GM12892 (cell line): ENCODE measurements around the gene PPP1R7.

Experiments
- DNase-seq: peaks from one replicate; pipeline ENCODE4 v3.0.0; 2011; ENCODE audit not compliant: insufficient read length
- FAIRE-seq: peaks from 2 replicates; lab custom pipeline; 2011; peaks lifted over from hg19 to GRCh38; lab: Jason Lieb, UNC
- POLR2A ChIP-seq: IDR thresholded peaks from 2 replicates; pipeline ENCODE4 v1.6.1; 2011; ENCODE audit warnings: low read depth, low read length, control low read depth
- POLR2AphosphoS5 ChIP-seq: IDR thresholded peaks from 2 replicates; pipeline ENCODE4 v1.6.1; 2011; ENCODE audit warnings: low read depth, low read length, control low read depth
- TAF1 ChIP-seq: IDR thresholded peaks from 2 replicates; pipeline ENCODE4 v1.6.1; 2011; ENCODE audit warnings: low read depth, mild to moderate bottlenecking, control low read depth, low read length, borderline replicate concordance

The PPP1R7 gene

DNA sequence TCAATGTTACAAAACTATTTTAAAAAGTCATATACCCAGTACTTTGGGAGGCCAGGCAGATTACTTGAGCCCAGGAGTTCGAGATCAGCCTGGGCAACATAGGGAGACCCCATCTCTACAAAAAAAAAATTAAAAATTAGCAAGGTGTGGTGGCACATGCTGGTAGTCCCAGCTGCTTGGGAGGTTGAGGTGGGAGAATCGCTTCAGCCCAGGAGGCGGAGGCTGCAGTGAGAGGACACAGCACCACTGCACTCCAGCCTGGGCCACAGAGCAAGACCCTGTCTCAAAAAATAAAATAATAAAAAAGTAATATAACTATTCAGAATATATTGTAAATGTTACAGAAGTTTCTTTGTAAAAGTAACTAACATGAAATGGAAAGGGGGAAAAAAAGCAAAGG lies 2.9 kb upstream of the PPP1R7 start:
- DNase-seq (no peak), FAIRE-seq (no peak)
- TF ChIP-seq TAF1 = no peak
- TF ChIP-seq POLR2AphosphoS5 = no peak
- TF ChIP-seq POLR2A = no peak

DNA sequence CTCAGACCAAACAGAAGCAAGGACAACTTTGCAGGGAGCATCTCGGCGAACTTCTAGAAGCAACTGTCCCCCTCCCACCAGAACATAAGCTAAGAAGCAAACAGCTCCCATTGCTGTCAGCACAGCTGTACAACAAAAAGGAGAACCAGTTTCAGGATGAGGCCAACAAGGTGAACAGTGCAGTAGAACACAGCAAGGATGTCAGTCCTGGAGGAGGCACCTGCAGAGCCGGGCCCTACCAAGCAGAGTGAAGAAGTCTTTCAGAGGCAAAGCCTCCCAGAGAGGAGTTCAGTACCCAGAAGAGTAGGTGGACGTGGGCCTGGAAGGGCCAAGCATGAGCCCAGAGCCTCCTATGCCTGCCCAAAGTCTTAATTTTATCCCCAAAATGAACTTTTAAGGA lies 2.0 kb upstream of the PPP1R7 start:
- DNase-seq (no peak), FAIRE-seq (peak; percentile 84)
- TF ChIP-seq POLR2A (no peak), TAF1 (no peak), POLR2AphosphoS5 (no peak)

DNA sequence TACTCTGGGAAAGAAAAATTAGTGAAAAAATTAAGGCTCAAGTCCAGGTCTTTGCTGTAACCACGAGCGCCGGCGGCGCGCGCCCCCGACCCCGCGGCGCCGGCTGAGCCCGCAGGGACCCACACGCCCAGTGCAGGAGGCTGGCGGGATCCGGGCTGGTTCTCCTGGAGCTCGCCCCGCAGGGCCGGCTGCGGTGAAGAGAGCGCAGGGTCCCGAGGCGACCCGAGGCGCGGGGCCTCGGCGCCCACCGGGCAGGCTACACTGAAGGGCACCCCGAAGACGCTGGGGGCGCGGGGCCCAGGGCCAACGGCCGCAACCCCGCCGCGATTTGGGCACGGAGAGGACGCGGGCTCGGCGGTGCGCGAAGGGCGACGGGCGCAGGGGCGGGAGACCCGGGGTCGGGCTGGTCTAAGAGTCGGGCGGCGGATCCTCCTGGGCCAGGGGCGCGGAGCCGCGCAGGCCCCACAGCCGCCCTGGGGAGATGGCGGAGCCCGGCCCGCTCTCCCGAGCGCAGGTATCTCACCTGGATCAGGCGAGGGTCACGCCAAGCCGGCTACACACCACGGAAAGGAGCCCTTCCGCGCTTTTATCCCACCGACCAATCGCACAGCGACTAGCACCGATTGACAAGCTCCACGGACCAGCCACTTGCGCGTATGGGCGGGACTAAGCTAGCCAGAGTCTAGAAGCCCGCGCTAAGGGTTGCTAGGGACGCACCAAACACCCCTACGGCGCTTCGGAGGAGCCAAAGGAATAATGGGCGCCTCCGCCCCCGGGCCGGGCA lies 1.2 kb upstream of the PPP1R7 start, which contains the start of gene PASK:
Gene PASK (minus strand): TSS at position 582 of the 784 bp plus-strand sequence. CDS start 6,440 bp downstream, outside the sequence.
- TF ChIP-seq TAF1 = no peak
- peak; percentile 52; the same call in 1 of the 2 replicates for TF ChIP-seq POLR2A
- 0 out of 2 replicates have a peak, but pooled peaks have one; percentile 30 for TF ChIP-seq POLR2AphosphoS5
- DNase-seq = peak; percentile 84
- peak; percentile 97 for FAIRE-seq

DNA sequence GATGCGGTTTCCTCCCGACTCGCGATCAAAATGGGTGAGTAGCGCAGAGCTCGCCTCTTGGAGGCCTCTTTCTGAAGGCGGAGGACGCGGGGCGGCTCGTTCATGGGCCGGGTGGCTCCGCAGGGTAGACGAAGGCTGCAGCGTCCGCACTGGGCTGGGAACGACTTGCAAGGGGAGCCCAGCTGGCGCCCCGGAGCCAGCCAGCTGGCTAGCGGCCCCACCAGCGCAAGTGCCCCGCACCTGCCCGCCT lies 667 bp upstream of the PPP1R7 start:
- TF ChIP-seq POLR2A = no peak
- TF ChIP-seq POLR2AphosphoS5 = no peak
- TF ChIP-seq TAF1 = no peak
- DNase-seq = no peak
- FAIRE-seq = no peak

DNA sequence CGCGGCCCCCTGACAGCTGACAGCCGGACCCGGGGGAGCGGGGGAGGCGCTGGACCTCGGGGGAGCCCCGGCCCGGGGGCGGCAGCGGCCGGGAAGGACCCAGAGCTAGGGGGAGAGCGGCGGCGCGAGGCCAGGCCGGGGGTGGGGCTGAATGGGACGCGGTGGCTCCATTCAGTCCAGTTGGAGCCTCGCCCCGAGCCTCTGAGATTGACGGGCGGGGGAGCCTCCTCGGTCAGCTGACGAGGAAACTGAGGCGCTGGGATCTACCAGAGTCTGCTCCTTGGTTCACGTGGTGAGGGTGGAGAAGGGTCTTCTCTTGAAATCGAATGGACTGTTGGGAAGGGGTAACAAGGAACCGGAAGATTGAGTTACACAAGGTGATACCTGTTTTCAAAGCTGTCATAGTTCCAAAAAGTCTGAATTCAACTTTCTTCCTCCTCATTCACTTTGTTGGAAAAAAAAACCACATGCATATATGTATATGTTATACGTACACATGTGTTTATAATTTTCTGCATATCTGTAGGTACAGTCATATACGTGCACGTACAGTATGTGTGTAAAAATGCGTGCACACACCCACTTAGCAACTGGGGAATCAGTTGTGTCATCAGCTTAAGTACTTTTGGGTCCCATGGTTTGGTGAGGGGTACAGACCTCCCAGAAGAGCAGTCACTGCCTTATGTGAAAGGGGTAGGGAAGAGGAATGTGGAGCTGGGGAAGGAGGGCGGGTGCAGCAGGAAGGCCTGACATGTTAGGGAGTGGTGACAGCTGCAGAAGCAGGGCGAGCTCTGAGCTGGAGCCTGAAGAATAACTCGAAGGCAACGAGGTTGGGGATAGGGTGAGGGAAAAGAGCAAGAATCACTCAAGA lies 628 bp downstream of the PPP1R7 start:
- DNase-seq = no peak
- peak; percentile 66 for FAIRE-seq
- TF ChIP-seq POLR2A = no peak
- TF ChIP-seq POLR2AphosphoS5 = no peak
- no peak for TF ChIP-seq TAF1

DNA sequence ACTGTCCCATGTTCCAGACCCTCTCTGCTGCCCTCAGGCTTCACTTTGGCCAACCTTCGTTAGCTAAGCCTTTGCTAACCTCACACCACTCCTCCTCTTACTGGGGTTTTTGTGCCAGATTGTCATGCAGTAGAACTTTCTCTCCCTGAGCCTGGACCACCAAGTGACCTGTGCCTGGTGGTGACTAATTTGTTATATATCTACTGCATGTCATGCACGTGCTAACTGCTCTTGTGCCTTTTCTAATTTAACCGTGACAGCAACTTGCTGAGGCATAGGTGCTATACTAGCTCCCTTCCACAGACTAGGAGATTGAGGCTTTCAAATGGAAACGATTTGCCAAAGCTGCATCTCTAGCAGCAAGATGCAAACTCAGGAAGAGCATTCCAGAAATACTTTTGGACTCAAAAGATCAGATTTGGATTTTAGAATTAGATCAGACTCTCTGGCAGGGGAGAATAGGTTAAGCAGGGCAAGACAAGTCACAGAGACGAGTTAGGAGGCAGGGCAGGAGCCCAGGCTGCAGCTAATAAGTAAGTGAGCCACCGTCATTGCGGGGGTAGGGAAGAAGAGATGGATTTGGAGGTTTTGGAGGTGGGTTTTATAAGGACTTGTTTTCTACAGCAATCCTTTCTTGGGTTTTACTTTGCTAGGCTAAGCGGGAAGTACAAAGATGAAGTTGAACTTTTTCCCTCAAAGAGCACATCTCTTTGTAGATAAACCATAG lies 1.8 kb downstream of the PPP1R7 start:
- FAIRE-seq = no peak
- DNase-seq = no peak
- TF ChIP-seq POLR2A = no peak
- no peak for TF ChIP-seq POLR2AphosphoS5
- TF ChIP-seq TAF1 = no peak

DNA sequence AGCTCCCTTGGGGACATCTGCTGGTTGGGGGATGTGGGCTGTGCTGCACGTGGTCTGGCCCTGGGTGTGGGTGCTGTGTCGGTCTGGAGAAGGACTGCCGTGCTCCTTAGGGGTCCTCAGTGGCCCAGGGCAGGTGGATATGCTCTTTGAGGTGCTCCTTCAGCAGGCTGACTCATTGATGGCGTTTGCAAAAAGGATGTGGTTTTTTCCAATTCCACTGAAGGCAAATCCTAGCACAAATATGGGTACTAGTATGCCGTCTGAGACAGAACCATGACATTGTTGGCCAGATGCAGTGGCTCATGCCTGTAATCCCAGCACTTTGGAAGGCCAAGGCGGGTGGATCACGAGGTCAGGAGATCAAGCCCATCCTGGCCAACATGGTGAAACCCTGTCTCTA lies 3.3 kb downstream of the PPP1R7 start:
- FAIRE-seq (no peak), DNase-seq (no peak)
- TF ChIP-seq POLR2AphosphoS5 (no peak), POLR2A (no peak), TAF1 (no peak)

DNA sequence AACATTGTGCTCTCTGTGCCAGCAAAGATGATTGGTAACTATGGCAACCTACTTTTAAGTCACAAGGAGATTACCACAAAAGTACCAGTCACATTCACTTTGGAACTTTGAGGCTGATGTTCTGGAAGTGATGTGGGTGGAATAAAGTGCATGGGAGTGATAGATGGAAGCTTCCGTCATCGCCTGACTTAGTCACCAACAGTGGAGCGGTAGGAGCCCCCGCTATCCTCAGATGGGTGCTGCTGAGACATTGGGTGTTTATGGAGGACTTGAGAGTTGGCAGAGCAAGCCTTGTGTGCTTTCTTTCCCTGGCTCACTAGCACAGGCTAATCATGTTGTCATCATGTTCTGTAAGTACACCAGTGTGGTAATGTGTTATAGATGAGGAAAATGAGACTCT lies 4.6 kb downstream of the PPP1R7 start:
- DNase-seq (no peak), FAIRE-seq (no peak)
- no peak for TF ChIP-seq POLR2AphosphoS5
- TF ChIP-seq TAF1 = no peak
- TF ChIP-seq POLR2A = no peak

DNA sequence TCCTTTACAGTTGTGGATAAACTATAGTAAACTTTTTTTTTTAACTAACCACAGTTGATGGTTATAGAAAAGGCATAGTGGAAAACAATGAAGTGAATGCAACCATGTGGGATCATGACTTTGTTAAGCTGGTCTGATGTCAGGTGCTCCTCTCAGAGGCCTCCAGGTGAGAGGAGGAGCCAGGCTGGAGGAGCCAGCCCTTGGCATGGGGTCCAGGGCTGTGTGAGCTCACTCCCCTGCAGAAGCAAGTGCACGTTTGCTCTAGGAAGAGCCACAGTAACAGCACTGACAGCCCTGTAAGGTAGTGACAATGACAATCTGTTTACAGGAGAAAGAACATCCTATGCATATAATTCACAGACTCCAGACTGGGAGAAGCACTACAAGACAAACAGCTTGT lies 5.7 kb downstream of the PPP1R7 start:
- FAIRE-seq = no peak
- TF ChIP-seq POLR2AphosphoS5 = no peak
- no peak for TF ChIP-seq TAF1
- no peak for TF ChIP-seq POLR2A
- no peak for DNase-seq

DNA sequence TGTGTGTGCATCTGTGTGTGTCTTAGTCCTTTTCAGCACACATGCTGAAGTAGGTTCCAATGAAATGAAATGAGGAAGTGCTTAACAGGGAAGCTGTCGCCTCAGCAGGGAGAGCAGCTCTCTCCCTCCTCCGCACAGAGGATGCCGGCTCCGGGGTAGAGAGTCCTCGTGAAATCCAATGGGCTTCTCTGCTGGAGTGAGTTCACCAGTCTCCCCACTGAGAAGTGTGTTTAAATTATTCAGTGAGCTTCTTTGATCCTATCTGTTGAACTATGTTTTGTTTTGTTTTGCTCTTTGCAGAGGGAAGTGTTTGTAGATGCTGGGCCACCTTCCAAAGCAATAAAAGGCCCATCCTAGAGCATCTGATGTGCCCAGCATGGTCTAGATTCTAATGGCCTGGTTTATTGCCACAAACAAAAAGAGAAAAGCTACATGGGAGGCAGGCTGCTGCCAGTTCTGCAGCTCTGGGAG lies 6.7 kb downstream of the PPP1R7 start:
- DNase-seq (no peak), FAIRE-seq (no peak)

DNA sequence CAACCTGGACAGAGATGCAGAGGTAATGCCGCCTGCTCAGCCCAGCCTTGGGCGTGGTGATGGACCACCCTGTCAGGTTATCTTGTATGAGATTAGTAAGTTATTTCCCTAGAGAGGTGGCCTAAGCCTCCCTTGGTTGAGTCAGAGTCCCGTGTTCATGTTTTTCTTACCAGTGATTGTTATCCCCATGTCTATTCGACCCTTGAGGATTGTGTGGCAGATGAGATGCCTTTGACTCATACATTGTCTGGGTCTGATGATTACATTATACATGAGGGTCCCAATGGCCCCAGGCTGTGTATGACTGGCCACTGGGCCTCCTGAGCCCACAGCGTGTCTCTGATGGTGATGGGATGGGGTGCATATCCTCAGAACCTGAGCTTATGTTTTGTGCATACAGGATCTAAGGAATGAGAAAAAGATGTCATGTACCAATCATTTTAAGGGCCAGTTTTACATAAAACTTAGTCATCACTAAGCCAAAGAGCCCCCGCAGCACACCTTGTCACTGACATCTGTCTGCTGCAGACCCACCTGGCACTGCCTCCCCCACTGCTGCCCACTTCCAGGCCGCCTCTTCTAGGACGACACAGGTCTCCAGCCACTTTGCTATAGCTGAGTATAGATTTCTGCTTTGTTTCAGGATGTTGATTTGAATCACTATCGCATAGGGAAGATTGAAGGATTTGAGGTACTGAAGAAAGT lies 7.7 kb downstream of the PPP1R7 start:
- no peak for FAIRE-seq
- TF ChIP-seq TAF1 (no peak), POLR2AphosphoS5 (no peak), POLR2A (no peak)
- DNase-seq = no peak

More for the DNA sequence above, 6.7 kb downstream of the PPP1R7 start:
- no peak for TF ChIP-seq TAF1
- TF ChIP-seq POLR2A = no peak
- TF ChIP-seq POLR2AphosphoS5 = no peak
